A549 (cell line): ENCODE measurements around the gene KMT2C. TPM values are rescaled to one million over a fixed set of nuclear protein-coding genes. Genes with fewer than 3 reads are reported as not detected.

Source experiments
- ATAC-seq, 2 experiments: fragments of 200-7000 bp in 1 of 2; fragments of >200 bp in 1 of 2; cut with Nextera tagmentation in 1 of 2; cut with Tn5 transposase in 1 of 2; 3 replicates each; pipeline versions ENCODE4 v1.8.0 to v1.9.1; 2018 to 2020; ENCODE audit warnings: mild to moderate bottlenecking in 1 of 2, moderate library complexity in 1 of 2
- CTCF ChIA-PET: fragments of 300-600 bp; sonication (Branson Sonifier 250); formaldehyde crosslinking; extraction: SDS; loops from one replicate; lab custom pipeline; 2021; ENCODE audit warnings: antibody characterized with exemption, inconsistent platforms; lab: Yijun Ruan, JAX
- POLR2A ChIA-PET: fragments of 350-600 bp; formaldehyde crosslinking; extraction: SDS; loops from one replicate; lab custom pipeline; 2021; ENCODE audit warnings: antibody characterized with exemption, inconsistent platforms; lab: Yijun Ruan, JAX
- DNase-seq, 2 experiments: peaks; one replicate each; pipeline versions ENCODE4 v3.0.0 to v3.0.0-alpha.2; 2011 to 2016; ENCODE audit warnings: low read depth in 1 of 2, low spot score in 1 of 2
- FAIRE-seq: peaks from 2 replicates; lab custom pipeline; 2011; peaks lifted over from hg19 to GRCh38; lab: Jason Lieb, UNC
- H3K27ac ChIP-seq, 2 experiments: fragments of >200 bp; sonication (Bioruptor Twin); formaldehyde crosslinking; 3 replicates each; pipeline ENCODE4 v1.5.1; 2016 to 2017
- H3K4me1 ChIP-seq: fragments of >200 bp; sonication (Bioruptor Twin); formaldehyde crosslinking; 3 replicates; pipeline ENCODE4 v1.6.1; 2016
- H3K4me2 ChIP-seq: fragments of >200 bp; sonication (Bioruptor Twin); formaldehyde crosslinking; 3 replicates; pipeline ENCODE4 v1.6.1; 2016
- H3K4me3 ChIP-seq: fragments of >200 bp; sonication (Bioruptor Twin); formaldehyde crosslinking; 3 replicates; pipeline ENCODE4 v1.5.1; 2016
- H3K9me3 ChIP-seq: fragments of >200 bp; sonication (Bioruptor Twin); formaldehyde crosslinking; 3 replicates; pipeline ENCODE4 v1.6.1; 2016
- BHLHE40 ChIP-seq: IDR thresholded peaks from 2 replicates; pipeline ENCODE4 v1.6.1; 2012; ENCODE audit warnings: low read depth, low read length, inconsistent platforms
- CBX8 ChIP-seq: fragments of 200-600 bp; sonication (generic); IDR thresholded peaks from 2 replicates; pipeline ENCODE4 v1.6.1; 2016
- ESRRA ChIP-seq: fragments of 150-350 bp; IDR thresholded peaks from 2 replicates; pipeline ENCODE4 v1.6.1; 2014; ENCODE audit warnings: mild to moderate bottlenecking, low read length, borderline replicate concordance
- FOSB ChIP-seq: fragments of 250-450 bp; sonication (Bioruptor Pico); IDR thresholded peaks from 2 replicates; pipeline ENCODE4 v1.5.0; 2020; ENCODE audit warnings: mild to moderate bottlenecking, moderate library complexity
- FOXS1 ChIP-seq: fragments of 250-450 bp; sonication (Bioruptor Pico); IDR thresholded peaks from 2 replicates; pipeline ENCODE4 v1.5.0; 2020; ENCODE audit warnings: mild to moderate bottlenecking, moderate library complexity
- GATA3 ChIP-seq: IDR thresholded peaks from 2 replicates; pipeline ENCODE4 v1.6.1; 2012; ENCODE audit warnings: borderline replicate concordance
- HDAC2 ChIP-seq: fragments of 200-600 bp; sonication (generic); IDR thresholded peaks from 2 replicates; pipeline ENCODE4 v1.6.1; 2016
- HOXA7 ChIP-seq: fragments of 250-450 bp; sonication (Bioruptor Pico); IDR thresholded peaks from 2 replicates; pipeline ENCODE4 v1.5.0; 2020; ENCODE audit warnings: mild to moderate bottlenecking, moderate library complexity
- JUN ChIP-seq, 2 experiments: fragments of >200 bp; sonication (Bioruptor Twin); formaldehyde crosslinking; IDR thresholded peaks; 2 replicates in 1 of 2; 3 replicates in 1 of 2; pipeline ENCODE4 v1.6.1; 2016 to 2017
- JUNB ChIP-seq: fragments of >200 bp; sonication (Bioruptor Twin); formaldehyde crosslinking; IDR thresholded peaks from 2 replicates; pipeline ENCODE4 v1.6.1; 2016
- KDM1A ChIP-seq: fragments of 200-600 bp; sonication (generic); IDR thresholded peaks from 2 replicates; pipeline ENCODE4 v1.6.1; 2016; ENCODE audit warnings: low read depth, mild to moderate bottlenecking
- MAFK ChIP-seq: fragments of 450-650 bp; IDR thresholded peaks from 2 replicates; pipeline ENCODE4 v1.6.1; 2014; ENCODE audit not compliant: partially characterized antibody
- MAZ ChIP-seq: fragments of 150-350 bp; IDR thresholded peaks from 2 replicates; pipeline ENCODE4 v1.6.1; 2014; ENCODE audit warnings: antibody characterized with exemption, low read depth, low read length, borderline replicate concordance
- NFE2L2 ChIP-seq: fragments of 150-350 bp; conservative IDR thresholded peaks from 2 replicates; pipeline ENCODE4 v1.6.1; 2014; ENCODE audit warnings: low read length
- NPAS2 ChIP-seq: fragments of 250-450 bp; sonication (Bioruptor Pico); IDR thresholded peaks from 2 replicates; pipeline ENCODE4 v1.8.0; 2022; ENCODE audit warnings: mild to moderate bottlenecking, moderate library complexity, borderline replicate concordance
- NR3C1 ChIP-seq: fragments of >200 bp; sonication (Bioruptor Twin); formaldehyde crosslinking; IDR thresholded peaks from 3 replicates; pipeline ENCODE4 v1.6.1; 2017
- PHF8 ChIP-seq: fragments of 200-600 bp; sonication (generic); IDR thresholded peaks from 2 replicates; pipeline ENCODE4 v1.6.1; 2016; ENCODE audit warnings: low read depth, mild to moderate bottlenecking, antibody characterized with exemption, moderate library complexity, borderline replicate concordance
- RAD21 ChIP-seq, 2 experiments: fragments of >200 bp in 1 of 2; sonication (Bioruptor Twin) in 1 of 2; formaldehyde crosslinking in 1 of 2; IDR thresholded peaks in 1 of 2; conservative IDR thresholded peaks in 1 of 2; 2 replicates in 1 of 2; 3 replicates in 1 of 2; pipeline ENCODE4 v1.6.1; 2012 to 2018; ENCODE audit warnings: inconsistent platforms in 1 of 2
- RCOR1 ChIP-seq: fragments of 150-350 bp; IDR thresholded peaks from 2 replicates; pipeline ENCODE4 v1.6.1; 2014; ENCODE audit warnings: antibody characterized with exemption, low read length, low read depth
- RNF2 ChIP-seq: fragments of 200-600 bp; sonication (generic); IDR thresholded peaks from 2 replicates; pipeline ENCODE4 v1.6.1; 2016; ENCODE audit warnings: low read depth, mild to moderate bottlenecking, antibody characterized with exemption, moderate library complexity, borderline replicate concordance
- USF2 ChIP-seq: fragments of 450-650 bp; IDR thresholded peaks from 2 replicates; pipeline ENCODE4 v1.6.1; 2014; ENCODE audit warnings: antibody characterized with exemption
- ZFP36 ChIP-seq: fragments of 450-650 bp; IDR thresholded peaks from 2 replicates; pipeline ENCODE4 v1.6.1; 2014; ENCODE audit warnings: borderline replicate concordance; ENCODE audit not compliant: partially characterized antibody
- ZSCAN20 ChIP-seq: fragments of 250-450 bp; sonication (Bioruptor Pico); IDR thresholded peaks from 2 replicates; pipeline ENCODE4 v1.8.0; 2022; ENCODE audit warnings: mild to moderate bottlenecking, moderate library complexity
- WGBS: methylation state at CpG from one replicate; pipeline ENCODE4 v1.1.6; 2017; ENCODE audit errors: missing lambda C conversion rate; 5-methylcytosine and 5-hydroxymethylcytosine counted together
- polyA plus RNA-seq, 4 experiments: library from polyadenylated mRNA; depleted of rRNA in 3 of 4; stranded (reverse); fragments of >200 nt; fragmentation: RNase III in 1 of 4; extraction: RNeasy Plus Mini Kit Qiagen cat#74134 plus additional on column Dnase treatment in 1 of 4; gene quantifications; 2 replicates in 3 of 4; 3 replicates in 1 of 4; pipeline ENCODE4 v1.2.3, GENCODE V29; 2011 to 2017
- TF ChIP-seq, protein P1 (sequence below): IDR thresholded peaks from 2 replicates; pipeline ENCODE4 v1.6.1; 2012
- TF ChIP-seq, protein P2 (sequence below): IDR thresholded peaks from 2 replicates; pipeline ENCODE4 v1.6.1; 2012
- TF ChIP-seq, protein P3 (sequence below): fragments of 250-450 bp; sonication (Bioruptor Pico); IDR thresholded peaks from 2 replicates; pipeline ENCODE4 v1.5.0; 2021; ENCODE audit warnings: mild to moderate bottlenecking, moderate library complexity, borderline replicate concordance

The KMT2C gene
- polyA plus RNA-seq, 2 of the 4 experiments (the other 2 are of a cell fraction), result 4.2 to 13.1 TPM

DNA sequence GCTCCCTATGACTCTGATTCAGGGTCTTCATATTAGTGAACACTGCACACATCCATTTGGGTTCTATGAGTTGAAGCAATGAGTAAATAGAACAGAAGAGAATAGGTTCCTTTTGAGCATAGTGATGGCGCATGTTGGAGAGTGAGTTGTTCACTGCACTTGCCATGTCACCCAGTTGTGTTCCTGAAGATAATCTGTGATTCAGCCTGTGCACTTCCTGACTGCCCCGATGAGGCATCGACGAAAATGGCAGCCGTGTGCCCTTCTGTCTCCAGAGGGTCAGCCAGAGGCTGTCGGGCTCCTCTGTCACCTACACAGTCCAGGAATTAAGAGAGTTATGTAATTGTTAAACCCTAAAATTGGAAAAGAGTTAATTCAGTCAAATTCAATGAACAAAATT is 315.6 kb downstream of the KMT2C start:
- peaks cover 11% of the 10 kb centered on the region; the same call in 1 of the 3 replicates for H3K9me3 ChIP-seq
- CTCF ChIA-PET, result interaction anchor here (0.8 kb wide), 1 partner anchor 38 kb away, joined by 3 read pairs; no protein-coding TSS in a partner anchor
- no peak overlapping the region for H3K27ac ChIP-seq
- H3K4me2 ChIP-seq, result no peak overlapping the region
- H3K4me3 ChIP-seq, result no peak overlapping the region
- ATAC-seq (no peak), DNase-seq (no peak), FAIRE-seq (no peak)
- WGBS, result 93% methylated on average over 6 of the region's 6 CpGs
- POLR2A ChIA-PET, result no interaction called here
- no peak for TF ChIP-seq RNF2
- TF ChIP-seq JUNB, result no peak
- no peak for TF ChIP-seq ZSCAN20 (CRISPR knock-in tag)
- no peak for TF ChIP-seq ESRRA
- no peak for TF ChIP-seq PHF8
- no peaks in the 10 kb centered on the region for H3K4me1 ChIP-seq

- FAIRE-seq (no peak), ATAC-seq (peak in 1 of 2 experiments; percentile 20; a peak in 1 of 6 replicates), DNase-seq (no peak)
- CTCF ChIA-PET, result interaction anchor here (1.6 to 2.0 kb wide), 3 partner anchors 10 to 16 kb away, joined by 4 to 7 read pairs (median 5); no protein-coding TSS in a partner anchor
- Histone ChIP-seq H3K27ac (no peak overlapping the region), H3K9me3 (no peaks in the 10 kb centered on the region), H3K4me3 (no peak overlapping the region), H3K4me1 (no peaks in the 10 kb centered on the region), H3K4me2 (no peak overlapping the region)
- WGBS, result 91% methylated on average over 8 of the region's 8 CpGs
- TF ChIP-seq FOXS1 (CRISPR knock-in tag) (no peak), CBX8 (no peak), NPAS2 (no peak), HOXA7 (CRISPR knock-in tag) (no peak), JUNB (no peak), USF2 (no peak), HDAC2 (no peak), ZFP36 (no peak), BHLHE40 (no peak), JUN (IDR thresholded peaks at IDR 0.05) (no peak), FOSB (CRISPR knock-in tag) (no peak), KDM1A (no peak), RCOR1 (no peak)
- TF ChIP-seq, protein P1, sequence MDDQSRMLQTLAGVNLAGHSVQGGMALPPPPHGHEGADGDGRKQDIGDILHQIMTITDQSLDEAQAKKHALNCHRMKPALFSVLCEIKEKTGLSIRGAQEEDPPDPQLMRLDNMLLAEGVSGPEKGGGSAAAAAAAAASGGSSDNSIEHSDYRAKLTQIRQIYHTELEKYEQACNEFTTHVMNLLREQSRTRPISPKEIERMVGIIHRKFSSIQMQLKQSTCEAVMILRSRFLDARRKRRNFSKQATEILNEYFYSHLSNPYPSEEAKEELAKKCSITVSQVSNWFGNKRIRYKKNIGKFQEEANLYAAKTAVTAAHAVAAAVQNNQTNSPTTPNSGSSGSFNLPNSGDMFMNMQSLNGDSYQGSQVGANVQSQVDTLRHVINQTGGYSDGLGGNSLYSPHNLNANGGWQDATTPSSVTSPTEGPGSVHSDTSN, result no peak
- TF ChIP-seq, protein P2, sequence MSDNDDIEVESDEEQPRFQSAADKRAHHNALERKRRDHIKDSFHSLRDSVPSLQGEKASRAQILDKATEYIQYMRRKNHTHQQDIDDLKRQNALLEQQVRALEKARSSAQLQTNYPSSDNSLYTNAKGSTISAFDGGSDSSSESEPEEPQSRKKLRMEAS, result no peak
- TF ChIP-seq, protein P3, sequence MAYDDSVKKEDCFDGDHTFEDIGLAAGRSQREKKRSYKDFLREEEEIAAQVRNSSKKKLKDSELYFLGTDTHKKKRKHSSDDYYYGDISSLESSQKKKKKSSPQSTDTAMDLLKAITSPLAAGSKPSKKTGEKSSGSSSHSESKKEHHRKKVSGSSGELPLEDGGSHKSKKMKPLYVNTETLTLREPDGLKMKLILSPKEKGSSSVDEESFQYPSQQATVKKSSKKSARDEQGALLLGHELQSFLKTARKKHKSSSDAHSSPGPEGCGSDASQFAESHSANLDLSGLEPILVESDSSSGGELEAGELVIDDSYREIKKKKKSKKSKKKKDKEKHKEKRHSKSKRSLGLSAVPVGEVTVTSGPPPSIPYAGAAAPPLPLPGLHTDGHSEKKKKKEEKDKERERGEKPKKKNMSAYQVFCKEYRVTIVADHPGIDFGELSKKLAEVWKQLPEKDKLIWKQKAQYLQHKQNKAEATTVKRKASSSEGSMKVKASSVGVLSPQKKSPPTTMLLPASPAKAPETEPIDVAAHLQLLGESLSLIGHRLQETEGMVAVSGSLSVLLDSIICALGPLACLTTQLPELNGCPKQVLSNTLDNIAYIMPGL (CRISPR knock-in tag), result no peak
- POLR2A ChIA-PET, result no interaction called here
Measured at GRCh38 chr7:152117356-152117755, 318.4 kb downstream of the KMT2C start.

- POLR2A ChIA-PET, result no interaction called here
- H3K4me1 ChIP-seq, result no peaks in the 10 kb centered on the region
- H3K27ac ChIP-seq, result no peak overlapping the region
- H3K9me3 ChIP-seq, result no peaks in the 10 kb centered on the region
- CTCF ChIA-PET, result interaction anchor here (0.7 kb wide), 2 partner anchors 8 to 956 kb away, joined by 3 read pairs; no protein-coding TSS in a partner anchor
- no peak for ATAC-seq
- 86% methylated on average over 9 of the region's 9 CpGs for WGBS
- DNase-seq, result no peak
- no peak overlapping the region for H3K4me2 ChIP-seq
- FAIRE-seq, result no peak
- TF ChIP-seq KDM1A, result no peak
- no peak for TF ChIP-seq MAFK
- TF ChIP-seq ZSCAN20 (CRISPR knock-in tag), result no peak
- TF ChIP-seq NR3C1, result no peak
- TF ChIP-seq RAD21 (conservative IDR thresholded peaks at IDR 0.05 in 1 of 2, IDR thresholded peaks at IDR 0.05 in 1 of 2), result no peak
- TF ChIP-seq MAZ, result no peak
- no peak for TF ChIP-seq GATA3
- TF ChIP-seq NFE2L2, result no peak
- no peak overlapping the region for H3K4me3 ChIP-seq
Measured at GRCh38 chr7:152115021-152115718, 320.6 kb downstream of the KMT2C start.
